ENCODE results near the gene FAM13A.

- TF ChIP-seq ZNF384 (IDR thresholded peaks at IDR 0.05) (no peak), NFRKB (IDR thresholded peaks at IDR 0.05) (no peak), TARDBP (IDR thresholded peaks at IDR 0.05) (no peak), ELF4 (IDR thresholded peaks at IDR 0.05) (no peak), SUZ12 (IDR thresholded peaks at IDR 0.05) (no peak), SP1 (IDR thresholded peaks at IDR 0.05) (no peak), HDGF (IDR thresholded peaks at IDR 0.05; ENCODE audit: borderline replicate concordance) (no peak), BHLHE40 (IDR thresholded peaks at IDR 0.05; ENCODE audit: borderline replicate concordance) (no peak), FOXM1 (IDR thresholded peaks at IDR 0.05; ENCODE audit: borderline replicate concordance) (no peak), ARNT (IDR thresholded peaks at IDR 0.05) (no peak)
Observed at GRCh38 chr4:89009761-89010369, 47.1 kb downstream of the FAM13A start.

Measured in HEK293T (cell line).